Measurements from ENCODE around the gene UGT1A1.

The UGT1A1 gene

GRCh38 chr2:233794128-233794658 is 34.1 kb downstream of the UGT1A1 start:
- Histone ChIP-seq H3K27ac (ENCODE audit: low read depth, low read length) (no peak overlapping the region), H3K4me3 (ENCODE audit: low read depth in 1 of 5, low read length in 5 of 5) (no peak overlapping the region), H3K9ac (ENCODE audit: low read length in 5 of 5) (no peak overlapping the region), H3K9me3 (ENCODE audit: control insufficient read depth in 5 of 5, low read length in 5 of 5) (no peaks in the 10 kb centered on the region), H3K36me3 (ENCODE audit: control insufficient read depth in 5 of 5, insufficient read depth in 5 of 5, low read length in 5 of 5) (no peaks in the 10 kb centered on the region), H3K4me1 (ENCODE audit: control insufficient read depth in 5 of 5, insufficient read depth in 5 of 5, low read length in 5 of 5) (no peaks in the 10 kb centered on the region), H3K27me3 (ENCODE audit: control insufficient read depth in 5 of 5, insufficient read depth in 4 of 5, low read length in 5 of 5) (peaks cover 0 to 3% (median 0%) of the 10 kb centered on the region in 5 donors)

GRCh38 chr2:233795735-233796171 is 35.7 kb downstream of the UGT1A1 start:
- Histone ChIP-seq H3K9ac (ENCODE audit: low read length in 5 of 5) (no peak overlapping the region), H3K27ac (ENCODE audit: low read depth, low read length) (no peak overlapping the region), H3K36me3 (ENCODE audit: control insufficient read depth in 5 of 5, insufficient read depth in 5 of 5, low read length in 5 of 5) (no peaks in the 10 kb centered on the region), H3K9me3 (ENCODE audit: control insufficient read depth in 5 of 5, low read length in 5 of 5) (no peaks in the 10 kb centered on the region), H3K4me1 (ENCODE audit: control insufficient read depth in 5 of 5, insufficient read depth in 5 of 5, low read length in 5 of 5) (no peaks in the 10 kb centered on the region), H3K4me3 (ENCODE audit: low read depth in 1 of 5, low read length in 5 of 5) (no peak overlapping the region), H3K27me3 (ENCODE audit: control insufficient read depth in 5 of 5, insufficient read depth in 4 of 5, low read length in 5 of 5) (peaks cover 0 to 3% (median 3%) of the 10 kb centered on the region in 5 donors)

GRCh38 chr2:233796254-233796653 is 36.2 kb downstream of the UGT1A1 start:
- H3K9ac ChIP-seq (ENCODE audit: low read length in 5 of 5), result no peak overlapping the region
- no peaks in the 10 kb centered on the region for H3K36me3 ChIP-seq (ENCODE audit: control insufficient read depth in 5 of 5, insufficient read depth in 5 of 5, low read length in 5 of 5)
- H3K27me3 ChIP-seq (ENCODE audit: control insufficient read depth in 5 of 5, insufficient read depth in 4 of 5, low read length in 5 of 5), result peaks cover 0 to 3% (median 3%) of the 10 kb centered on the region in 5 donors
- H3K9me3 ChIP-seq (ENCODE audit: control insufficient read depth in 5 of 5, low read length in 5 of 5), result no peaks in the 10 kb centered on the region
- H3K4me3 ChIP-seq (ENCODE audit: low read depth in 1 of 5, low read length in 5 of 5), result no peak overlapping the region
- H3K27ac ChIP-seq (ENCODE audit: low read depth, low read length), result no peak overlapping the region
- H3K4me1 ChIP-seq (ENCODE audit: control insufficient read depth in 5 of 5, insufficient read depth in 5 of 5, low read length in 5 of 5), result no peaks in the 10 kb centered on the region

GRCh38 chr2:233798335-233799086 is 38.4 kb downstream of the UGT1A1 start:
- H3K9ac ChIP-seq (ENCODE audit: low read length in 5 of 5), result no peak overlapping the region
- no peaks in the 10 kb centered on the region for H3K36me3 ChIP-seq (ENCODE audit: control insufficient read depth in 5 of 5, insufficient read depth in 5 of 5, low read length in 5 of 5)

GRCh38 chr2:233799087-233799665 is 39.1 kb downstream of the UGT1A1 start:
- H3K4me1 ChIP-seq (ENCODE audit: control insufficient read depth in 5 of 5, insufficient read depth in 5 of 5, low read length in 5 of 5), result no peaks in the 10 kb centered on the region
- H3K36me3 ChIP-seq (ENCODE audit: control insufficient read depth in 5 of 5, insufficient read depth in 5 of 5, low read length in 5 of 5), result no peaks in the 10 kb centered on the region
- H3K4me3 ChIP-seq (ENCODE audit: low read depth in 1 of 5, low read length in 5 of 5), result no peak overlapping the region
- peaks cover 0 to 3% (median 0%) of the 10 kb centered on the region in 5 donors for H3K27me3 ChIP-seq (ENCODE audit: control insufficient read depth in 5 of 5, insufficient read depth in 4 of 5, low read length in 5 of 5)
- no peak overlapping the region for H3K27ac ChIP-seq (ENCODE audit: low read depth, low read length)
- no peak overlapping the region for H3K9ac ChIP-seq (ENCODE audit: low read length in 5 of 5)
- H3K9me3 ChIP-seq (ENCODE audit: control insufficient read depth in 5 of 5, low read length in 5 of 5), result no peaks in the 10 kb centered on the region

More at GRCh38 chr2:233798335-233799086, 38.4 kb downstream of the UGT1A1 start:
- H3K27ac ChIP-seq (ENCODE audit: low read depth, low read length), result no peak overlapping the region
- no peaks in the 10 kb centered on the region for H3K9me3 ChIP-seq (ENCODE audit: control insufficient read depth in 5 of 5, low read length in 5 of 5)
- no peak overlapping the region for H3K4me3 ChIP-seq (ENCODE audit: low read depth in 1 of 5, low read length in 5 of 5)
- peaks cover 0 to 3% (median 3%) of the 10 kb centered on the region in 5 donors for H3K27me3 ChIP-seq (ENCODE audit: control insufficient read depth in 5 of 5, insufficient read depth in 4 of 5, low read length in 5 of 5)
- no peaks in the 10 kb centered on the region for H3K4me1 ChIP-seq (ENCODE audit: control insufficient read depth in 5 of 5, insufficient read depth in 5 of 5, low read length in 5 of 5)

- Histone ChIP-seq H3K4me1 (ENCODE audit: control insufficient read depth in 5 of 5, insufficient read depth in 5 of 5, low read length in 5 of 5) (no peaks in the 10 kb centered on the region), H3K4me3 (ENCODE audit: low read depth in 1 of 5, low read length in 5 of 5) (no peak overlapping the region), H3K27me3 (ENCODE audit: control insufficient read depth in 5 of 5, insufficient read depth in 4 of 5, low read length in 5 of 5) (peaks cover 0 to 3% (median 0%) of the 10 kb centered on the region in 5 donors), H3K27ac (ENCODE audit: low read depth, low read length) (no peak overlapping the region), H3K9ac (ENCODE audit: low read length in 5 of 5) (no peak overlapping the region), H3K36me3 (ENCODE audit: control insufficient read depth in 5 of 5, insufficient read depth in 5 of 5, low read length in 5 of 5) (no peaks in the 10 kb centered on the region), H3K9me3 (ENCODE audit: control insufficient read depth in 5 of 5, low read length in 5 of 5) (no peaks in the 10 kb centered on the region)
Measured at GRCh38 chr2:233799716-233800115, 39.6 kb downstream of the UGT1A1 start.

GRCh38 chr2:233800208-233800607 is 40.1 kb downstream of the UGT1A1 start:
- no peak overlapping the region for H3K4me3 ChIP-seq (ENCODE audit: low read depth in 1 of 5, low read length in 5 of 5)
- H3K27ac ChIP-seq (ENCODE audit: low read depth, low read length), result no peak overlapping the region
- no peaks in the 10 kb centered on the region for H3K4me1 ChIP-seq (ENCODE audit: control insufficient read depth in 5 of 5, insufficient read depth in 5 of 5, low read length in 5 of 5)
- H3K9me3 ChIP-seq (ENCODE audit: control insufficient read depth in 5 of 5, low read length in 5 of 5), result no peaks in the 10 kb centered on the region
- H3K9ac ChIP-seq (ENCODE audit: low read length in 5 of 5), result no peak overlapping the region
- no peaks in the 10 kb centered on the region for H3K36me3 ChIP-seq (ENCODE audit: control insufficient read depth in 5 of 5, insufficient read depth in 5 of 5, low read length in 5 of 5)
- peaks cover 0 to 3% (median 0%) of the 10 kb centered on the region in 5 donors for H3K27me3 ChIP-seq (ENCODE audit: control insufficient read depth in 5 of 5, insufficient read depth in 4 of 5, low read length in 5 of 5)

GRCh38 chr2:233801357-233802131 is 41.5 kb downstream of the UGT1A1 start:
- Histone ChIP-seq H3K27ac (ENCODE audit: low read depth, low read length) (no peak overlapping the region), H3K9me3 (ENCODE audit: control insufficient read depth in 5 of 5, low read length in 5 of 5) (no peaks in the 10 kb centered on the region), H3K36me3 (ENCODE audit: control insufficient read depth in 5 of 5, insufficient read depth in 5 of 5, low read length in 5 of 5) (no peaks in the 10 kb centered on the region), H3K4me3 (ENCODE audit: low read depth in 1 of 5, low read length in 5 of 5) (no peak overlapping the region), H3K4me1 (ENCODE audit: control insufficient read depth in 5 of 5, insufficient read depth in 5 of 5, low read length in 5 of 5) (no peaks in the 10 kb centered on the region), H3K27me3 (ENCODE audit: control insufficient read depth in 5 of 5, insufficient read depth in 4 of 5, low read length in 5 of 5) (peaks cover 0 to 3% (median 0%) of the 10 kb centered on the region in 5 donors), H3K9ac (ENCODE audit: low read length in 5 of 5) (no peak overlapping the region)

GRCh38 chr2:233802132-233802815 is 42.2 kb downstream of the UGT1A1 start:
- Histone ChIP-seq H3K36me3 (ENCODE audit: control insufficient read depth in 5 of 5, insufficient read depth in 5 of 5, low read length in 5 of 5) (no peaks in the 10 kb centered on the region), H3K4me1 (ENCODE audit: control insufficient read depth in 5 of 5, insufficient read depth in 5 of 5, low read length in 5 of 5) (no peaks in the 10 kb centered on the region), H3K9ac (ENCODE audit: low read length in 5 of 5) (no peak overlapping the region), H3K4me3 (ENCODE audit: low read depth in 1 of 5, low read length in 5 of 5) (no peak overlapping the region), H3K27me3 (ENCODE audit: control insufficient read depth in 5 of 5, insufficient read depth in 4 of 5, low read length in 5 of 5) (peaks cover 0 to 3% (median 0%) of the 10 kb centered on the region in 5 donors), H3K9me3 (ENCODE audit: control insufficient read depth in 5 of 5, low read length in 5 of 5) (no peaks in the 10 kb centered on the region), H3K27ac (ENCODE audit: low read depth, low read length) (no peak overlapping the region)
